BE2C (cell line): Measurements from ENCODE around the gene PCDHGB1.
A peak's percentile ranks its signal among the peaks of the same experiment; 100 is the strongest.
"Not testable (repeated sequence)": the region's sequence is repeated elsewhere in the genome, so short reads cannot be mapped to it uniquely, and the experiment has no call there.

ENCODE experiments used
- DNase-seq: peaks from one replicate; pipeline ENCODE4 v3.0.0-alpha.2; 2020
- H3K27me3 ChIP-seq: fragments of 250-450 bp; sonication (Bioruptor Pico); 2 replicates; pipeline ENCODE4 v1.5.1; 2020; ENCODE audit warnings: mild to moderate bottlenecking
- H3K36me3 ChIP-seq: fragments of 250-450 bp; sonication (Bioruptor Pico); 2 replicates; pipeline ENCODE4 v1.5.1; 2020; ENCODE audit warnings: mild to moderate bottlenecking
- H3K4me1 ChIP-seq: fragments of 250-450 bp; sonication (Bioruptor Pico); 2 replicates; pipeline ENCODE4 v1.5.1; 2020
- H3K4me3 ChIP-seq: 2 replicates; pipeline ENCODE4 v1.5.1; 2011; ENCODE audit warnings: low read depth, low read length
- H3K9me3 ChIP-seq: fragments of 250-450 bp; sonication (Bioruptor Pico); 2 replicates; pipeline ENCODE4 v1.5.1; 2020
- TF ChIP-seq, protein P1 (sequence below): IDR thresholded peaks from 2 replicates; pipeline ENCODE4 v1.5.1; 2012; ENCODE audit warnings: mild to moderate bottlenecking, low read depth, low read length

Gene PCDHGB1

DNA sequence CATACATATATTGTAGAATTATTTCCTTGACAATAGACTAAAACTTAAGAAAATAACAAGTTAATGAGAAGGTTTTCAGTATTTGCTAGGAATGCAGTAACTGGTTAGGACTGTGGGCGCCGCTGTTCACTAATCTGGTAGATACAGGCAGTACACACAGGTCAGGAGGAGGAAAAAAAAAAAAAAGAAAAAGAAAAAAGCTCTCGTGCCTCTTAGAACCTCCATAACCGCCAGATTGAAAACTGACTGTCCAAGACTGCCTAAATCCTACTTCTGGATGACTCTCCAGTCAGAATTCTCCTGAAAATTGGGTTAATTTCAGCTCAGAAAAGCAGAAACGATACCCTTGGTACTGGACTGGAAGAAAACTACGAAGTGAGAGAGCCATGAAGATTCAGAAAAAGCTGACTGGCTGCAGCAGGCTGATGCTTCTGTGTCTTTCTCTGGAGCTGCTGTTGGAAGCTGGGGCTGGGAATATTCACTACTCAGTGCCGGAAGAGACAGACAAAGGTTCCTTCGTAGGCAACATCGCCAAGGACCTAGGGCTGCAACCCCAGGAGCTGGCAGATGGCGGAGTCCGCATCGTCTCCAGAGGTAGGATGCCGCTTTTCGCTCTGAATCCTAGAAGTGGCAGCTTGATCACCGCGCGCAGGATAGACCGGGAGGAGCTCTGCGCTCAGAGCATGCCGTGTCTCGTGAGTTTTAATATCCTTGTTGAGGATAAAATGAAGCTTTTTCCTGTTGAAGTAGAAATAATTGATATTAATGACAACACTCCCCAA is 19.4 kb upstream of the PCDHGB1 start, which contains the start of gene PCDHGA1:
TSS of gene PCDHGA1 (plus strand) at position 216 of the 782 bp plus-strand sequence.
- Histone ChIP-seq H3K4me1 (no peaks in the 10 kb centered on the region), H3K27me3 (no peaks in the 10 kb centered on the region), H3K36me3 (no peaks in the 10 kb centered on the region), H3K9me3 (no peaks in the 10 kb centered on the region), H3K4me3 (peak within 1 kb of the TSS; percentile 66)
- peak; percentile 78 for DNase-seq
- TF ChIP-seq, protein P1, sequence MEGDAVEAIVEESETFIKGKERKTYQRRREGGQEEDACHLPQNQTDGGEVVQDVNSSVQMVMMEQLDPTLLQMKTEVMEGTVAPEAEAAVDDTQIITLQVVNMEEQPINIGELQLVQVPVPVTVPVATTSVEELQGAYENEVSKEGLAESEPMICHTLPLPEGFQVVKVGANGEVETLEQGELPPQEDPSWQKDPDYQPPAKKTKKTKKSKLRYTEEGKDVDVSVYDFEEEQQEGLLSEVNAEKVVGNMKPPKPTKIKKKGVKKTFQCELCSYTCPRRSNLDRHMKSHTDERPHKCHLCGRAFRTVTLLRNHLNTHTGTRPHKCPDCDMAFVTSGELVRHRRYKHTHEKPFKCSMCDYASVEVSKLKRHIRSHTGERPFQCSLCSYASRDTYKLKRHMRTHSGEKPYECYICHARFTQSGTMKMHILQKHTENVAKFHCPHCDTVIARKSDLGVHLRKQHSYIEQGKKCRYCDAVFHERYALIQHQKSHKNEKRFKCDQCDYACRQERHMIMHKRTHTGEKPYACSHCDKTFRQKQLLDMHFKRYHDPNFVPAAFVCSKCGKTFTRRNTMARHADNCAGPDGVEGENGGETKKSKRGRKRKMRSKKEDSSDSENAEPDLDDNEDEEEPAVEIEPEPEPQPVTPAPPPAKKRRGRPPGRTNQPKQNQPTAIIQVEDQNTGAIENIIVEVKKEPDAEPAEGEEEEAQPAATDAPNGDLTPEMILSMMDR = peak; percentile 80

DNA sequence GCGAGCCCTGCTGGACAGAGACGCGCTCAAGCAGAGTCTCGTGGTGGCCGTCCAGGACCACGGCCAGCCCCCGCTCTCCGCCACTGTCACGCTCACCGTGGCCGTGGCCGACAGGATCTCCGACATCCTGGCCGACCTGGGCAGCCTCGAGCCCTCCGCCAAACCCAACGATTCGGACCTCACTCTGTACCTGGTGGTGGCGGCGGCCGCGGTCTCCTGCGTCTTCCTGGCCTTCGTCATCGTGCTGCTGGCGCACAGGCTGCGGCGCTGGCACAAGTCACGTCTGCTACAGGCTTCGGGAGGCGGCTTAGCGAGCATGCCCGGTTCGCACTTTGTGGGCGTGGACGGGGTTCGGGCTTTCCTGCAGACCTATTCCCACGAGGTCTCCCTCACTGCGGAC is 17.3 kb upstream of the PCDHGB1 start:
- not testable (repeated sequence) for DNase-seq, H3K27me3 ChIP-seq, H3K4me1 ChIP-seq, H3K9me3 ChIP-seq, H3K36me3 ChIP-seq, H3K4me3 ChIP-seq

DNA sequence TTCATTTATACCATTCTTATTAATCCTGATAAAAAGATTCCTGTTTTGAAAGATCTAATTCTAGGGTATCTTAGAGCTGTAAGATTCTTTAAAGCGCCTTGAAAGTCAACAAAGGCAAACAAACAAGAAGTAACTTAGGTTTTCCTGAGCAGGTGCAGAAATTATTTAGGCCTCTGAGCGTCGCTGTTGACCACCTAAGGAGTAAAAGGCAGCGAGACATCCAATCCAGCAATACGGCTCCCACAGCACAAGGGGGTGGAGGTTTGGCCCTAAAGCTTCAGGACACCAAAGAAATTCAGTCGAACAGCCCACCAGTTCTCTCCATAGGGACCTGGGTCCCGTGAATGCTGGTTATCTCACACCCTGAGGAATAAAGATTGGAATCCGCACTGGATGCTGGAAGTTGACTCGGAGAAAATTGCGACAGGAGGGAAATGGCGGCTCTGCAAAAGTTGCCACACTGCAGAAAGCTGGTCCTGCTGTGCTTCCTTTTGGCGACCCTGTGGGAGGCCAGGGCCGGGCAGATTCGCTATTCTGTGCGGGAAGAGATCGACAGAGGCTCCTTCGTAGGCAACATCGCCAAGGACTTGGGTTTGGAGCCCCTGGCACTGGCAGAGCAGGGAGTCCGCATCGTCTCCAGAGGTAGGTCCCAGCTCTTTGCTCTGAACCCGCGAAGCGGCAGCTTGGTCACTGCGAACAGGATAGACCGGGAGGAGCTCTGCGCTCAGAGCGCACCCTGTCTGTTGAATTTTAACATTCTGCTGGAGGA is 11.2 kb upstream of the PCDHGB1 start, which contains the start of gene PCDHGA2:
TSS of gene PCDHGA2 (plus strand) at position 223 of the 769 bp plus-strand sequence.
- no peak within 1 kb of the TSS for H3K4me3 ChIP-seq
- TF ChIP-seq, protein P1 = peak; percentile 65
- peak; percentile 52 for DNase-seq

DNA sequence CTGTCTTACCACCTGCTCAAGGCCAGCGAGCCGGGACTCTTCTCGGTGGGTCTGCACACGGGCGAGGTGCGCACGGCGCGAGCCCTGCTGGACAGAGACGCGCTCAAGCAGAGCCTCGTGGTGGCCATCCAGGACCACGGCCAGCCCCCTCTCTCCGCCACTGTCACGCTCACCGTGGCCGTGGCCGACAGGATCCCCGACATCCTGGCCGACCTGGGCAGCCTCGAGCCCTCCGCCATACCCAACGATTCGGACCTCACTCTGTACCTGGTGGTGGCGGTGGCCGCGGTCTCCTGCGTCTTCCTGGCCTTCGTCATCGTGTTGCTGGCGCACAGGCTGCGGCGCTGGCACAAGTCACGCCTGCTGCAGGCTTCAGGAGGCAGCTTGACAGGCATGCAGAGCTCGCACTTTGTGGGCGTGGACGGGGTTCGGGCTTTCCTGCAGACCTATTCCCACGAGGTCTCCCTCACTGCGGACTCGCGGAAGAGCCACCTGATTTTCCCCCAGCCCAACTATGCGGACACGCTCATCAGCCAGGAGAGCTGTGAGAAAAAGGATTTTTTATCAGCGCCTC is 9.0 kb upstream of the PCDHGB1 start:
- H3K4me1 ChIP-seq, H3K9me3 ChIP-seq, H3K36me3 ChIP-seq, DNase-seq, H3K27me3 ChIP-seq, H3K4me3 ChIP-seq: not testable (repeated sequence)

More for the DNA sequence above, 11.2 kb upstream of the PCDHGB1 start, which contains the start of gene PCDHGA2:
- peaks cover under 1% of the 10 kb centered on the region for H3K9me3 ChIP-seq
- H3K27me3 ChIP-seq = no peaks in the 10 kb centered on the region
- H3K36me3 ChIP-seq = peaks cover under 1% of the 10 kb centered on the region; the same call in 1 of the 2 replicates
- no peaks in the 10 kb centered on the region; the same call in 1 of the 2 replicates for H3K4me1 ChIP-seq

DNA sequence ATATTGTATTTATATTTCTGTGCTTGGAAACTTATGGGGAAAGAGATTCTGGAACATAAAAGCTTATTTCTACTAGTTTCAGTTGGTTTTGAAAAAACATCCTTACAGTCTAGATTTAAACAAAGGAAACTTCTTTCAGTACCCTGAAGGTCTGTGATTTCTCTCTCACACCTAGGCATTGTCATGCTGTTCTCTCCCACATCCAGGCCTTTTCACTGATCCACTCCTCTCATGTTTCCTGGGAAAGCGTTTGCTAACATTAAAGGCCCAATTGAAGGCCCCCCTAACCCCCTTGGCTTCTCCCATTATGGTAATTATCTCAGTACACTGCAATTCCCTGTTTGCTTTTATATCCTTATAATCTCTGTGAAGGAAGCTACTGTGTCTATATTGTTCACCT is 7.1 kb upstream of the PCDHGB1 start:
- H3K4me3 ChIP-seq = no peak overlapping the region
- TF ChIP-seq, protein P1 = no peak
- H3K9me3 ChIP-seq = peaks cover 4% of the 10 kb centered on the region
- no peak for DNase-seq
- peaks cover 3% of the 10 kb centered on the region; the same call in 1 of the 2 replicates for H3K36me3 ChIP-seq
- no peaks in the 10 kb centered on the region for H3K27me3 ChIP-seq
- no peaks in the 10 kb centered on the region; the same call in 1 of the 2 replicates for H3K4me1 ChIP-seq

DNA sequence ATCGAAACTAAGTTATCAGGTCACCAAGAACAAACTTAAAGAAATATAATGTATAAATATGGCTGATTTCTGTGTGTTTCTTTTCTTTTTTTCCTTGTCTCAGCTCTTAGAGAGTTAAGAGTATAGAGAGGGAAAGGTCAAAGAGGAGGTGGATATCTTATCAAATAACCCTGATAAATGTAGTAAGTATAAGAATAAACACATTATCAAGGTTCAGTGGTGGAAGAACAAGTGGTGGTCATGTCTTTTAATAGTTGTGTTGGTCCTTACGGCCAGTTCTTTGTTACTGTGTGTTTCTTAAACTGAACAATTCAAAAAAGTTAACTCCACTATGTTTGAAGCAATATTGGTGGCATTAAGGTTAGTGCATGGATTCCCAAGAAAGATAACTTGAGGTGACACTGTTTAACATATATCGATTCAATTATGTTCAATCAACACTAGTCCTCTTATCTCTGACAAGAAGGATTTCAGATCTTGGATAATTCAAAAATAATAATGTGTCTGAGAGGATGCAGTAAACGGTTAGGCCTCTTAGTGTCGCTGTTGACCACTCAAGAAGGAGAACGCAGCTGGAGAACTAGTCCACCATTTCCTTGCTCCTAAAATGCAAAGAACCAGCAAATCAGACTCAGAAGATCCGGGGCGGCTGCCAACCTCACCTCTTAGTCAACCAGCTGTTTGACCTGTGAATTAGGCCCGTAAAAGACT is 6.5 kb upstream of the PCDHGB1 start, which contains the start of gene PCDHGA3:
TSS of gene PCDHGA3 (plus strand) at position 588 of the 711 bp plus-strand sequence. CDS start 205 bp downstream, outside the sequence.
- TF ChIP-seq, protein P1 = peak; percentile 68
- Histone ChIP-seq H3K27me3 (no peaks in the 10 kb centered on the region), H3K4me3 (no peak within 1 kb of the TSS), H3K36me3 (peaks cover 3% of the 10 kb centered on the region; the same call in 1 of the 2 replicates), H3K4me1 (no peaks in the 10 kb centered on the region; the same call in 1 of the 2 replicates), H3K9me3 (peaks cover 4% of the 10 kb centered on the region)
- peak; percentile 41 for DNase-seq
